ENCODE data around the gene SLC18A3.

The SLC18A3 gene

GRCh38 chr10:49596836-49597235, 13.3 kb upstream of the SLC18A3 start:
- DNase-seq: no peak

GRCh38 chr10:49597426-49598163, 12.5 kb upstream of the SLC18A3 start:
- no peak for DNase-seq

DNA sequence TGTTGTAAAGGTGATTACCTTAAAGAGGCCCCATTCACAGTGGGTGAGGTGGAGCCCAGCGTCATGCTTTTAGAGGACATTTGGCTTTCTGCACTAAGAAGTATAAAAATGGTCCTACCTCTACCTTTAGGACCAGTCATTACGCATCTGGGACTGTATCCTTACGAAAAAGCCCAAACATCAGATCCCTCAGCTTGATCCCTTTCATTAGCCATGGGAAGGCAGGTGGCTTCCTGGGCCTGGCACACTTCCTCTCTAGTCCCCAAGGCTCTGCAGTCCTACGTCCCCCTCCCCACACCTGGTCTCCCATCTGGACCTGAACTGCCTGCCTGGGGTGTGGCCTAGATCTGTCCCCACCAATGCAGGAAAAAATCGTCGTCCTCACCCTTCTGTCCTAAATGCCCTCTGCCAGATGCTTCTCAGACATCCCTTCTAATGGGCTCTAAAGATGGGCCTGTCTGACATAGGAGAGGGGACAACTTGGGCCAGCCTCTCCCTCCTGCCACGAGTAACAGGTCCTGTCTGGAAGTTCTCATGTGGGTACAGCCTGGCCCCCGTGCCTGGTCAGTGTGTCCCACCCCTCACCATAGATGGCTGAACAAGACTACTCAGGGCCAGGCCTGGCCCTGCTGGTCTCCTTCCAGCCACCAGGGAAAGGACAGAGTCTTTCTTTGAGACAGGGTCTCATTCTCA, 11.8 kb upstream of the SLC18A3 start:
- DNase-seq: no peak

- DNase-seq: no peak
Measured at GRCh38 chr10:49598986-49599385, 11.1 kb upstream of the SLC18A3 start.

GRCh38 chr10:49599546-49599945, 10.6 kb upstream of the SLC18A3 start:
- no peak for DNase-seq

DNA sequence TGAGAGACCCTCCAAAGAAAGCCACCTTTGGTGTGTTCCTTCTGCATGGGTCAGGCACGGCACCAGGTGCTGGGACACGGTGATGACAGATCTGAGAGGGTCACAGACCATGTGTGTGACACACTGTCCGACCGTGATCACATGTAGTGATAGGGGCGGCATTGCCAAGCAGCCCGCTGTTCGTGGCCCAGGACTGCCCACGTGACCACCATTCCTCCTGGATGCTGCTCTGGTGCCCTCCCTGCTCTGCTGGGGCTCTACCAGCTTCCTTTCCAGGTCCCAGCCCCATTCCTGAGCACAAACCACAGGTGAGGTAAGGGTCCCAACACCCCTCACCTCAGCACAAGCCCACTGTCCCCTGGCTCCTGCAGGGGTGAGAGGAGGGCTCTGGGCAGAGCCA, 10.1 kb upstream of the SLC18A3 start:
- DNase-seq: no peak

- no peak for DNase-seq
Measured at GRCh38 chr10:49600781-49601400, 9.2 kb upstream of the SLC18A3 start.

- DNase-seq: no peak
Measured at GRCh38 chr10:49601857-49602256, 8.3 kb upstream of the SLC18A3 start.

DNA sequence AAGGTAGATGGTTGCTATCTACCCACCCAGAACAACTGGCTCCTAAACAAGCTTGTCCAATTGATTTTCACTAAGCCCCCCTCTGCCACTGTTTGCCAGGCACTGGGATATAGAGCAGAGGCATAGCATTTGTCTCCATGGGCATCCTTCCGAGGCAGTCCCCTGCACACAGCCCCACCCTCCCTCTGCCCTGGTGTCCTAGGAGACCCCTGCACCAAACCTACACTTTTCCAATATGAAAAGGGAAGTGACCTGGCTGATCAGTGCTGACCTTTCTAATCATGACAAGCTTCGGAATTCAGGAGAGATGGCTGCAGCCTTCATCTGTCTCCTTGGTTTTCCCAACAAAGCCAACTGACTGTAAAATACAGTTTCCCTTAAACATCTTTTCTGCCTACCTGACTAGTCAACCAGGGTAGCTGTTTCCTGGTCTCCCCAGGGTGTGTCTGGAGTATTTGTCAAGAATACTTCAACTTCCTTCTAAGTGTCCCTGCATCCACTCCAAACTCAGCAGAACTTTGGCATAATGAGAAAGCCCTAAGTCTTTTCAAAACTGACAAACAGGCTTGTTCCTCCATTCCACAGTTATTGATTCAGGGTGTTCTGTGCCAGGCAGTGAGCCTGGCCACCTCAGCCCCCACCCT, 7.6 kb upstream of the SLC18A3 start:
- DNase-seq: no peak

DNA sequence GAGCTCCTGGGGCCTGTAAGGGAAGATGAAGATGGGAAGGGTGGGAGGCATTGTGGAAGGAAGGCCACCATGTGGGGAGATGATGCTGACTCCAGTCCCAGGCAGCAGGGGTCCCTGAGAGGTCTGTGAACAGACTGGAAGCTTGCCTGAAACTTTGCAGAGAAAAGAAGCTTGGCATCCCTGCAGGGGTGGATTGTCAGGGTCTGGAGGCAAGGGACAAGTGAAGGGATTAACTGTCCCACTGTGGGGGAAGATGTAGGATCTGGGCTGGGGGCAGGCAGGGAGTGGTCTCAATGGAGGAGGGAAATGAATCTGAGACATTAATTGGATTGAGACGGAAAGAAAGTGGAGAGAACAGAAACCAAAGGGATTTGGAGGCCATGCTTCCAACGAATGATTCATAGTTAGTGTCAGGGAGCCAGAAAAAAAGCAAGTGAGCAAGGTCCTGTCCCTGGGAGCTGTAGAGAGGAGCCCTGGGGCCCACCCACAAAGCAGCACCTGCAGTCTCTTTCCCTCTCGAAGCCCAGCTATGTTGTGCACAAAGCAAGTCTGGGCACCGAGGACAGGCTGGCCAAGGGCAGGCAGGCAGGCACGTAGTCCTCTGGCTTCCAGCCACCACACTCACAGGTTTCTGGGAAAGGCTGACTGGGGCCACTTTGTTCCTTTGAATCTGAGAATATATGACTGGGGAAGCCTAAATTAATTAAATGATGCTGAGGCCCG, 4.7 kb upstream of the SLC18A3 start:
- DNase-seq: no peak

- DNase-seq: no peak
Measured at GRCh38 chr10:49605939-49606509, 4.1 kb upstream of the SLC18A3 start.

DNA sequence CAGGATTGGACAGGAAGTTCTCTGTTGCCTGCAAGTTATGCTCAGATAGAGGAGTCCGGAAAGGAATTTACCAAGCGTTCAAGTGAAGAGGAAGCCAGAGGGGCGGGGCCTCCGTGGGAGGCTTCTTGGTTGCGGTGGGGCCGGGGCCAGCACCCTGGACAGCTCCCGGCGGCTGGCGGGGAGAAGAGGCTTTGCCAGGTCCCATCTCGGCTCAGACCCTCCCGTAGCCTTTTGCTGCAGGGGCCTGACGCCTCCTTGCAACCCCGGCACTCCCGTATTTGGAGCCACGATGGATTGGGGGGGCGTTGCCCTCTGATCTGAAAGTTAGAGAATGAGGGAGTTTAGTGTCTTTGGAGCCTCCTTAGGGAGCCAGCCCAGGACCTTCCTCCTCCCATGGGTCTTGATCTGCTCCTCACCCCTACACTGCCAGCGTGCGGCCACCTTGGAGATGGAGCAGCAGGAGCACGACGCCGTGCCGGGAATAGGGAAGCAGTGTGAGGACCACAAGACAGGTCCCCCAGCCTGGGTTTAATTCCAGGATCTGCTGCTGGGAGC, 3.1 kb upstream of the SLC18A3 start:
- peak; percentile 38 for DNase-seq

GRCh38 chr10:49608166-49609005, 1.7 kb upstream of the SLC18A3 start:
- no peak for DNase-seq

- no peak for DNase-seq
Measured at GRCh38 chr10:49609006-49609282, 1.2 kb upstream of the SLC18A3 start.

DNA sequence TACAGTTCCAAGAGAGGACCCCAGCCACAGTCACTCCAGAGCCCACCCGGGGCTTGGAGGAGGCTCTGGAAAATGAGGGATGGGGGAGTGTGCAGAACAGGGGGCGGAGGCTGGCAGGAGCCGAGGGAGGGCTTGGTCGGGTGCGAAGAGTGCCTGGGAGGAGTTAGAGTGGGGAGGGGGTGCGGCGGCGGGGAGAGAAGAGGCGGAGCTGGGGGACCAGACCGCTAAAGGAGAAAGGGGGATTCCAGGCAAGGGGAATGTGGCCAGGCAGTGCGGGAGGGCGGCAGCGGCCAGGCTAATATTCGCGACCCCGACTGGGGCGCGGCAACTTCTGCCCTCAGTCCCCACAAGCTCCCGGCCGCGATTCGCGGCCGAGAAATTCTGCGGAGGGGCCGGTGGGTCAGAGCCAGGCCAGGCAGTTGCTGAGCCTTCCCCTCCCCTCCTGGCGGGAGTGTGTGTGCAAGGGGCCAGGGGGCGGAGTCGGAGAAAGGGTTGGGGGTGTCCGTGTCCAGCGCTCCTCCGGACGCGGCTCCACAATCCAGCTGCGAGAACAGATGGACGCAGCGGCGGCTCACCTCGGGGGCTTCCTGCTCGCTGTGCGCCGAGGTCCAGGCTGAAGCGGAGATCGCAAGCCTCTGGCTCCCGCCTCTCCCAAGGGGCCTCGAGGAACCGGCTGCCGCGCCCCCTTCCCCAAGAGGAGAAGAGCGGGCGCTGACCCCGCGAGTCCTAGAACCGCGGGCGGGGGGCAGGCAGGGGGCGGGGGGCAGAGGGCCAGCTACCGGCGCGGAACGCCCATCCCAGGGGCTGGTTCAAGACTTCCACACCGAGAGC, 612 bp upstream of the SLC18A3 start:
- no peak for DNase-seq

DNA sequence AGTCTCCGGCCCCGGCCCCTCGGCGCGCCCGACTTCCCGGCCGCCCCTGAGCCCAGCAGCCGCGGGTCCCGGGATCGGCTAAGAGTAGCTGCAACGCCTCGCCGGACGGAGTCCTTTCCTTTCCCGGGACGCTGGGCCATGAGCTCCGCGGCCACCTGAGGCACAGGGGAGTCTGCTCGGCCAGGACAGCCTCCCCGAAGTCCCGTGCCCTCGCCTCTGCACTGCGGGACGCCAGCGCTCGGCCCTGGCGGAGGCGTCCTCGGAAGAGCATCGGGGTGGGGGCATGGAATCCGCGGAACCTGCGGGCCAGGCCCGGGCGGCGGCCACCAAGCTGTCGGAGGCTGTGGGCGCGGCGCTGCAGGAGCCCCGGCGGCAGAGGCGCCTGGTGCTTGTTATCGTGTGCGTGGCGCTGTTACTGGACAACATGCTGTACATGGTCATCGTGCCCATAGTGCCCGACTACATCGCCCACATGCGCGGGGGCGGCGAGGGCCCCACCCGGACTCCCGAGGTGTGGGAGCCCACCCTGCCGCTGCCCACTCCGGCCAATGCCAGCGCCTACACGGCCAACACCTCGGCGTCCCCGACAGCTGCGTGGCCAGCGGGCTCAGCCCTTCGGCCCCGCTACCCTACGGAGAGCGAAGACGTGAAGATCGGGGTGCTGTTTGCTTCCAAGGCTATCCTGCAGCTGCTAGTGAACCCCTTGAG, 502 bp downstream of the SLC18A3 start:
- no peak for DNase-seq

DNA sequence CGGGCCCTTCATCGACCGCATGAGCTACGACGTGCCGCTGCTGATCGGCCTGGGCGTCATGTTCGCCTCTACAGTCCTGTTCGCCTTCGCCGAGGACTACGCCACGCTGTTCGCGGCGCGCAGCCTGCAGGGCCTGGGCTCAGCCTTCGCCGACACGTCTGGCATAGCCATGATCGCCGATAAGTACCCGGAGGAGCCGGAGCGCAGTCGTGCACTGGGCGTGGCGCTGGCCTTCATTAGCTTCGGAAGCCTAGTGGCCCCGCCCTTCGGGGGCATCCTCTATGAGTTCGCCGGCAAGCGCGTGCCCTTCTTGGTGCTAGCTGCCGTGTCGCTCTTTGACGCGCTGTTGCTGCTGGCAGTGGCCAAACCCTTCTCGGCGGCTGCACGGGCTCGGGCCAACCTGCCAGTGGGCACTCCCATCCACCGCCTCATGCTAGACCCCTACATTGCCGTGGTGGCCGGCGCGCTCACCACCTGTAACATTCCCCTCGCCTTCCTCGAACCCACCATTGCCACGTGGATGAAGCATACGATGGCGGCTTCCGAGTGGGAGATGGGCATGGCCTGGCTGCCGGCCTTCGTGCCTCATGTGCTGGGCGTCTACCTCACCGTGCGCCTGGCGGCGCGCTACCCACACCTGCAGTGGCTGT, 1.2 kb downstream of the SLC18A3 start:
- no peak for DNase-seq

DNA sequence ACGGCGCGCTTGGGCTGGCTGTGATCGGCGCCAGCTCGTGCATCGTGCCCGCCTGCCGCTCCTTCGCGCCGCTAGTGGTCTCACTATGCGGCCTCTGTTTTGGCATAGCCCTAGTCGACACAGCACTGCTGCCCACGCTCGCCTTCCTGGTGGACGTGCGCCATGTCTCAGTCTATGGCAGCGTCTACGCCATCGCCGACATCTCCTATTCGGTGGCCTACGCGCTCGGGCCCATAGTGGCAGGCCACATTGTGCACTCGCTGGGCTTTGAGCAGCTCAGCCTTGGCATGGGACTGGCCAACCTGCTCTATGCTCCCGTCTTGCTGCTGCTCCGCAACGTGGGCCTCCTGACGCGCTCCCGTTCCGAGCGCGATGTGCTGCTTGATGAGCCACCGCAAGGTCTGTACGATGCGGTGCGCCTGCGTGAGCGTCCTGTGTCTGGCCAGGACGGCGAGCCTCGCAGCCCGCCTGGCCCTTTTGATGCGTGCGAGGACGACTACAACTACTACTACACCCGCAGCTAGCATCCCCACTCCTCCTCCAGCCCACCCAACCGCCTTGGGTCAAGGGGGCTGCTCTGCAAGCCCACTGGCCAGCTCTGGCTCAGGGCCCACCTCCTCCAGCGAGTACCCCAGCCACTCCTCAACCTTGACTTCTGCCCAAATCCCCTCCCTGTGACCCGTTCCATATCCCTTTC, 1.9 kb downstream of the SLC18A3 start:
- DNase-seq: no peak

All from effector CD4-positive, alpha-beta T cell (primary cell).